NCI-H524 treated with DMSO at 0.1 percent for 48 hours (cell line): ENCODE data around the gene PLEKHM3.
"Not testable (repeated sequence)": the region's sequence is repeated elsewhere in the genome, so short reads cannot be mapped to it uniquely, and the experiment has no call there.

Experiments used
- DNase-seq: peaks from one replicate; lab custom pipeline; 2025; lab: John Stamatoyannopoulos, UW

The PLEKHM3 gene

GRCh38 chr2:208036357-208036756 is 11.0 kb upstream of the PLEKHM3 start:
- no peak for DNase-seq

- no peak for DNase-seq
These were observed 9.3 kb upstream of the PLEKHM3 start for GRCh38 chr2:208034503-208035140.

DNA sequence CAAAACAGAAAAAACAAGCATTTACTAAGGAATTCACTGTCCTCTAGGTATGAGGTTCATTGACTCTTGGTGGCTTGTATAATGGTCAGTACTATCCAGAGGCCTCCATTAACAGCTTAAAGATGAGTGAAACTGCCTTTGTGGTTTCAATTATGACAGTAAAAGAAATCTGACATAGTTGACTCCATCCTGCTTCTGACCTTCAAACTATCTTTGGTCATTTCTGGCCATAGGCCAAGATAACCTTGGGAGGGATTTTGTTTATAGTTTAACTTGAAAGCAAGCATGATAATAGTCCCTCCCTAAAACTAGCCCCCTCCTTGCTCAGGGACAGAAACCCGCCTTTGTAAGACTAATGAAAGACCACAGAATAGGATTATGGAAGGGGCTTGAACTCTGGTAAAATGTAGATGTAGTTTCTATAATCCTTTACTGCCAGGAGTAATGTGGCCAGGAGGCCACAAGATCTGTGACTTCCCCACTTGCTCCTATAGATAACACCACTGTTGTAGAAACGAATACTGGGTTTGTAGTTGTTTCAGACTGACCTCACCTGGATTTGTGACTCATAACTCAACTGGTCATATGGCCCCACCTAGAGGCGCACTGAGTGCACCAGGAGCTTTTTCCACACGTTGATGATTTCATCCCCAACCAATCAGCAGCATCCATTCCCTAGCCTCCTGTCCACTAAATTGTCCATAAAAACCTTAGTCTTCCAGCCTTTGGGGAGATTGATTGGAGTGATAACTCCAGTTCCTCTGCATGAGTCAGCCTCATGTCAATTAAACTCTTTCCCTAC is 8.6 kb upstream of the PLEKHM3 start:
- no peak for DNase-seq

- DNase-seq, result no peak
These were observed 6.3 kb upstream of the PLEKHM3 start for GRCh38 chr2:208031608-208032019.

- DNase-seq, result no peak
These were observed 472 bp upstream of the PLEKHM3 start for GRCh38 chr2:208025814-208026184.

- no peak for DNase-seq
These were observed 1.2 kb downstream of the PLEKHM3 start for GRCh38 chr2:208024091-208024490.

DNA sequence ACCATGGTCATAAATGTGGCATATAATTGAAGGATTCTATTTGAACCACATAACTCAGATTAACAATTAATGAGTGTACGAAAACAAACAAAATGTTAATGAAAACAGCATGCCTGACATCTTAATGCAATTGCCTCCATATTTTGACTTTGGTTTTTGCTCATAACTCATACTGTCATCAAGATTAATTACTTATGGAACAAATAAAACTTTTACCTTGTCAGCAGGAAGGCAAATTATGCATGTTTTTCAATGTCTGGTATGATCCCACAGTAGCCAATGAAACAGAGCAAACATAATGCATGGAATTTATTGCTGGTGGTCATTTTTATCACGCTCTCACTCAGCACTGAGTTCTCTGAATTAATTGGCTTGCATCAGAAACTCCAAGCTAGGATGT is 5.1 kb downstream of the PLEKHM3 start:
- DNase-seq, result no peak

DNA sequence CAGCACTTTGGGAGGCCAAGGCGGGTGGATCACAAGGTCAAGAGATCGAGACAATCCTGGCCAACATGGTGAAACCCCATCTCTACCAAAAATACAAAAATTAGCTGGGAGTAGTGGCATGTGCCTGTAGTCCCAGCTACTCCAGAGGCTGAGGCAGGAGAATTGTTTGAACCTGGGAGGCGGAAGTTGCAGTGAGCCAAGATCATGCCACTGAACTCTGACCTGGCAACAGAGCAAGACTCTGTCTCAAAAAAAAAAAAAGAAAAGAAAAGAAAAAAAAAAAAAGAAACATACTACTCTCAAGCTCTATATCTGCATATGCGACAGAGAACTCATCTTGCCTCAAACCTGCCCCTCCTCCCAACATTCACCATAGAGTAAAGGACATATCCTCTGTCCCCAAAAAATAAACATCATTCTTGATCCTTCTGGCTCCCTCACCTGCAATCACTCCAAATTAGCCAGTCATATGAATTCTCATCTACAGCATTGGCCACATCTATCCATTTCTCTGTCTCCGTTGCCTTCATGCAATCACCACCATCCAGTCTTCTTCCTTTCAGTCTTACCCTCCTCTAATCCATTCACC is 7.1 kb downstream of the PLEKHM3 start:
- not testable (repeated sequence) for DNase-seq

- DNase-seq, result no peak
These were observed 7.6 kb downstream of the PLEKHM3 start for GRCh38 chr2:208017721-208018120.

GRCh38 chr2:208015475-208015874 is 9.9 kb downstream of the PLEKHM3 start:
- DNase-seq, result no peak

GRCh38 chr2:208013285-208014178 is 11.8 kb downstream of the PLEKHM3 start:
- DNase-seq, result no peak

GRCh38 chr2:208012449-208012848 is 12.9 kb downstream of the PLEKHM3 start:
- no peak for DNase-seq

GRCh38 chr2:208010506-208010905 is 14.8 kb downstream of the PLEKHM3 start:
- DNase-seq, result no peak

DNA sequence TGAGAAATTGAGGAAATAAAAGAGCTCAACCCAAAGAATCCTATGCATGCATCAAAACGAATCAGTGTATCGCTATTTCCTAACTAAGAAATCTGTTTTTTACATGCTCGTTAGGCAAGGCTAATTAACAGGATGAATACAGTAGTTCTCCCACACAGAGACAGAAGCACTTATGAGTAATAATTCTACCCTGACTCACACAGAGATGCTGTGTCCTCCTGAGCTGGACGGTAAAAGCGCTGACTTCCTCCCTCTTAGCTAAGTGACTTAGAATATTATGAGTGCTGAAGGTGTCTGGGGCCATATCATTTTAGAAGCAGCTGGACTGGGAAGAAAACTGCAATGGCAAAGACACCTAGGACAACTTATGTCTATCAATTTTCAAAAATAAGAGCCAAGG is 18.5 kb downstream of the PLEKHM3 start:
- no peak for DNase-seq

GRCh38 chr2:208006337-208006736 is 19.0 kb downstream of the PLEKHM3 start:
- DNase-seq, result no peak

DNA sequence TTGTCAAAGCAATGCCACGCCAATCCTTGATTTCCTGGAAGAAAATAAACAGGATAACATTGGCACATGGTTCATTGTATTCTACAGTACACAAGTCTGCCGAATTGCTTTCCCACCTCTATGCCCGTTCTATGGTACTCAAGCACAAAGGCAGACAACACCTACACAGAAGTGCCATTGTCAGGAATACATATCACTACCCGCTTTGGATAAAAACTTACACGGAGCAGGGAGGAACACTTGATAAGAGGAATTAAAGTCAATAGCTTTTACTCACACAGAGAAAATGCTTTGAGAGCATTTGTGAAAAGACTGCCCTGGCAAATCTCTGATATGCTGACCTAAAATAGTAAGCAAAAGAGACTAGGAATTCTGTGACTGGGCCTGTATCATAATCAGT is 23.4 kb downstream of the PLEKHM3 start:
- no peak for DNase-seq

- no peak for DNase-seq
These were observed 24.5 kb downstream of the PLEKHM3 start for GRCh38 chr2:208000701-208001395.

GRCh38 chr2:207996848-207997247 is 28.5 kb downstream of the PLEKHM3 start:
- no peak for DNase-seq

DNA sequence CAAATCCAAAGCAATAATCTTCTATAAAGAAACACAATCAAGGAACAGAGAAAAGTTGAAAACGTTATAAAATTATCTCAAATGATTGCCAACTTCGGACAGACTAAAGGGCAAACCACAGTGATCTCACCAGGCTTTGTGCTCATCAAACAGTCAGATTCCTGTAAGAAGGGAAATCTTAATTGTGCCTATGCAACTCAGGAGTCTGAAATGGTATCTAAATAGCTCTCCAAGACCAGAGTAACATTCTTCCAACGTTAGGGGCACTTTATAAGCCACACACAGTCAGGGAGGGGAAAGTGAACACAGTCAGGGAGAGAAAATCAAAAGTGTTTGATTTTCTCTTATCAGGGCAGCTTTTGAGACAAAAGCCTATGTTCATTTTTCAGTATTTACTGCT is 29.4 kb downstream of the PLEKHM3 start:
- DNase-seq, result no peak

DNA sequence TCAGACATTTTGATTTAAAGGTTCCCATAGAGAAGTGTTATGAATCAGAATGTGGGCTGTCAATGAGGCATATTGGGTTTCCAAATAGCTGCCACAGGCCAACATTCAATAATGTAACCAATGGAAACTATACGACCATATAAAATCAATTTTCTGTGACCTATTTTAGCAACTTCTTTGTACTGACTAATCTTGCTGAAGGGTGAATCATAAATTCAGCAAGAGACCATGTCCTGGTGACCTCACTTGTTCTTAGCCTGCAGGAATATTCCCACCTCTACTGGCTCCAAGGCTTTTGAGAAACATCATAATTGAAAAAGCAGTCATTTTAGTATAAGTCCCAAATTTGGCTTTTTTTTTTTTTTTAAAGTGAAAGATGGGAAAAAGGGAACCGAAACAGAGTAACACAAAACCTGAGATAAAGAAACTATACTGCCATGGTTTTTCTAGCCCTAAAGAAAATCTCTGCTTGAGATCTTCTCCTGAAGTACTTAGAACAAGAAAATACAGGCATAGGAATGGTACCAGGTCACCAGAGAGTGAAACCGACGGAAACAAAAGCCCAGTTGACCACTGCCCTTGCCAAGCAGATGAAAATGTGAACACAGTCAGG is 32.1 kb downstream of the PLEKHM3 start:
- DNase-seq, result no peak

- no peak for DNase-seq
These were observed 33.4 kb downstream of the PLEKHM3 start for GRCh38 chr2:207991944-207992343.
